Ovary (tissue), 3 donors: ENCODE measurements around the gene PROZ.

Experiments
- CTCF ChIP-seq, 3 donors: fragments of 450-650 bp in 2 of 3; fragments of 200-600 bp in 1 of 3; IDR thresholded peaks; one replicate each; pipeline versions ENCODE4 v1.5.1 to v1.8.0; 2016 to 2022; ENCODE audit warnings: antibody characterized with exemption in 3 of 3, mild to moderate bottlenecking in 1 of 3
- EP300 ChIP-seq: sonication (generic); formaldehyde crosslinking; IDR thresholded peaks from one replicate; pipeline ENCODE4 v1.6.1; 2017; ENCODE audit warnings: antibody characterized with exemption
- POLR2A ChIP-seq: fragments of 450-650 bp; IDR thresholded peaks from one replicate; pipeline ENCODE4 v1.6.1; 2017; ENCODE audit warnings: antibody characterized with exemption, mild to moderate bottlenecking, moderate library complexity
- donor health status: DM: no; HTN: no; CAD: no.

GRCh38 chr13:113192279-113192678 is 33.8 kb downstream of the PROZ start:
- TF ChIP-seq CTCF (IDR thresholded peaks at IDR 0.05) (no peak), POLR2A (no peak), EP300 (no peak)
